Activated naive CD4-positive, alpha-beta T cell treated with anti-CD3 and anti-CD28 coated beads, Interleukin-2, amount 50 U/mL, for 24 hours (primary cell): Measurements from ENCODE around the gene OSBP.
"Not testable (repeated sequence)": the region's sequence is repeated elsewhere in the genome, so short reads cannot be mapped to it uniquely, and the experiment has no call there.

Experiments
- H3K27ac Mint-ChIP-seq: one replicate; pipeline ENCODE4 v1.8.0; 2021; ENCODE audit warnings: mild to moderate bottlenecking, mixed read lengths
- H3K27me3 Mint-ChIP-seq: one replicate; pipeline ENCODE4 v1.8.0; 2021; ENCODE audit warnings: mixed read lengths
- H3K36me3 Mint-ChIP-seq: one replicate; pipeline ENCODE4 v1.8.0; 2021; ENCODE audit warnings: mixed read lengths
- H3K4me1 Mint-ChIP-seq: one replicate; pipeline ENCODE4 v1.8.0; 2021; ENCODE audit warnings: mixed read lengths
- H3K4me3 Mint-ChIP-seq: one replicate; pipeline ENCODE4 v1.8.0; 2021; ENCODE audit warnings: mild to moderate bottlenecking, mixed read lengths
- H3K9me3 Mint-ChIP-seq: one replicate; pipeline ENCODE4 v1.8.0; 2021; ENCODE audit warnings: mixed read lengths

Gene OSBP, protein sequence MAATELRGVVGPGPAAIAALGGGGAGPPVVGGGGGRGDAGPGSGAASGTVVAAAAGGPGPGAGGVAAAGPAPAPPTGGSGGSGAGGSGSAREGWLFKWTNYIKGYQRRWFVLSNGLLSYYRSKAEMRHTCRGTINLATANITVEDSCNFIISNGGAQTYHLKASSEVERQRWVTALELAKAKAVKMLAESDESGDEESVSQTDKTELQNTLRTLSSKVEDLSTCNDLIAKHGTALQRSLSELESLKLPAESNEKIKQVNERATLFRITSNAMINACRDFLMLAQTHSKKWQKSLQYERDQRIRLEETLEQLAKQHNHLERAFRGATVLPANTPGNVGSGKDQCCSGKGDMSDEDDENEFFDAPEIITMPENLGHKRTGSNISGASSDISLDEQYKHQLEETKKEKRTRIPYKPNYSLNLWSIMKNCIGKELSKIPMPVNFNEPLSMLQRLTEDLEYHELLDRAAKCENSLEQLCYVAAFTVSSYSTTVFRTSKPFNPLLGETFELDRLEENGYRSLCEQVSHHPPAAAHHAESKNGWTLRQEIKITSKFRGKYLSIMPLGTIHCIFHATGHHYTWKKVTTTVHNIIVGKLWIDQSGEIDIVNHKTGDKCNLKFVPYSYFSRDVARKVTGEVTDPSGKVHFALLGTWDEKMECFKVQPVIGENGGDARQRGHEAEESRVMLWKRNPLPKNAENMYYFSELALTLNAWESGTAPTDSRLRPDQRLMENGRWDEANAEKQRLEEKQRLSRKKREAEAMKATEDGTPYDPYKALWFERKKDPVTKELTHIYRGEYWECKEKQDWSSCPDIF

DNA sequence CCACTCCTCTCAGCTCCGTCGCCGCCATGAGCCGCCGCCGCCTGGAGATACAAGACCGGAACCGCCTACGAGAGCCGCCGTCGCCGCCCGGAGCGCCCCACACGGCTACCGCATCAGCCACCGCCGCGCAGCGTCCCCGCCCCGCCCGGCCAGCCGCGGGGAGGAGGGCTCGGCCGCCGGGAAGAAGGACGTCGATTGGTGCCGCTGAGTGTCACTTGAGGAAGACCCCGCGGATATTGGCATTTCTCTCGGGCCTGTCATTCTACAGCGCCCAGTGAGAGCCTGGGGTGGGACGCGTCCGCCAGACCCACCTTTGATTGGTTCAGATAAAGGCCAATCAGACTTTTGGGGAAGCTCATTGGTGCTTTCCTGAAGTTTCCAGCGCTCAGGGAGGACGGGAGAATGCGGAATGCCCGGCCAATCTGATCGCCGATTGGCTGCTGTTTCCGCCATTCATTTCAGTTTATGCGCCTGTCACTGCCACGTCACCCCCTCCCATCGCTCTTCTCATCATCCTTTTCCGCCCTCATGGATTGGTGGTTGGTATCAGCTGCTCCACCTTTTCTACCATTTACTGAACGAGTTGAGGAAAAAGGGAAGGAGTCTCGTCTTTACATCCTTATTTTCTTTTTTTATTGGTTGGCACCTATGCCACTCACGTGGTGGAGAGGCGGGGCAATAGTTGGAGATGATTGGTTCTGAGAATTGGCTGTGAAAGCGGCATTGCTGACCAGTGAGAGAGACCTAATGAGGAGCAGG, at the start of gene OSBP:
TSS of gene OSBP (minus strand) at position 138 of the 759 bp plus-strand sequence. CDS start at position 28, 110 bp downstream.
- H3K36me3 Mint-ChIP-seq: peaks cover 8% of the 10 kb centered on the region
- peak within 1 kb of the TSS; percentile 100 for H3K4me3 Mint-ChIP-seq
- no peaks in the 10 kb centered on the region for H3K27me3 Mint-ChIP-seq
- peaks cover 45% of the 10 kb centered on the region for H3K4me1 Mint-ChIP-seq
- H3K27ac Mint-ChIP-seq: peak within 1 kb of the TSS; percentile 96
- H3K9me3 Mint-ChIP-seq: no peaks in the 10 kb centered on the region

DNA sequence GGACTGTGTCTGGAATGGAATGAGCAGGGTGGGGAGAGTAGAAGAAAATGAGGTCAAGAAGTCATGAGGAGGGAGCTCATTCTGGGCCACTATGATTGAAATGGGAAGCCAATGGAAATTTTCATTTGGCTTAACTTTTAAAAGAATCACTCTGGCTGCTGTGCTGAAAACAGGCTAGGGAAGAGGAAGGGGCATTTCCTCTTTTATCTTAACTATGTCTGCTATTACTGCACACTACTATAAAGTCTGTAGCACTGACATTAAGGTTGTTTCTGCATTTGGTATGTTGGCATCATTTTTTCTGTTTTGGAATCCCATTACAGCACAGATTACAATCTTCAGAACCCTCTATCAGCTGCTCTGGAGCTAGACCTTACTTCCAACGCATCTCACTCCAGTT, 45.0 kb upstream of the OSBP start:
- Mint-ChIP-seq H3K36me3 (peaks cover 17% of the 10 kb centered on the region), H3K9me3 (no peaks in the 10 kb centered on the region), H3K4me3 (no peak overlapping the region), H3K27me3 (no peaks in the 10 kb centered on the region), H3K4me1 (peaks cover 36% of the 10 kb centered on the region), H3K27ac (peak overlapping the region; percentile 2)

DNA sequence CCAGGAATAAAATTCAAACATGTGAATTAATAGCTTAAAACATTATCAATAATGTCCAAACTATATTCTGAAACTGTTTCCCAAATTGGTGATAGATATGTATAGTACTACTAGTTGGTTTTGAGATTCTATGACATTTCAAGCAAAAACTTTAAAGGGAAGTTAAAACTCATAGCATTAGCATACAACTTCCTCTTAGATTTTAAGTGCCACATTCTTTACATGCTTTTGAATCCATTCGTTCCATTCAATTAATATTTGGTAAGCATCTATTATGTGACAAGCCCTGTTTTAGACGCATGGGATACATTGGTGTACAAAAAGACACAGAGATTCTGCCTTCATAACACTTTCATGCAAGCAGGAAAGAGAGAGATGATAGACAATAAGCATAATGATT, 44.4 kb upstream of the OSBP start:
- Mint-ChIP-seq H3K4me1 (peaks cover 31% of the 10 kb centered on the region), H3K36me3 (peaks cover 19% of the 10 kb centered on the region), H3K9me3 (no peaks in the 10 kb centered on the region), H3K27ac (peak overlapping the region; percentile 2), H3K27me3 (no peaks in the 10 kb centered on the region), H3K4me3 (no peak overlapping the region)

DNA sequence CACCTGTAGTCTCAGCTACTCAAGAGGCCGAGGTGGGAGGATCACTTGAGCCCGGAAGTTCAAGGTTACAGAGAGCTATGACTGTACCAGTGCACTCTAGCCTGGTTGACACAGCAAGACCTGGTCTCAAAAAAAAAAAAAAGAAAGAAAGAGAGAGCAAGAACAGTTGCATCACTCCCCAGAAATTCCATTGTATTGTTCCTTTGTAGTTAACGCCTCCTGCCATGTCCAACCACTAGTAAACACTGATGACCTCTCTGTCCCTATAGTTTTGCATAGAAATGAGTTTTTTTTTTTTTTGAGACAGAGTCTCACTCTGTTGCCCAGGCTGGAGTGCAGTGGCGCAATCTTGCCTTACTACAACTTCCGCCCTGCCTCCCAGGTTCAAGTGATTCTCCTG, 42.5 kb upstream of the OSBP start:
- Mint-ChIP-seq H3K4me3 (no peak overlapping the region), H3K36me3 (peaks cover 24% of the 10 kb centered on the region), H3K9me3 (no peaks in the 10 kb centered on the region), H3K4me1 (peaks cover 18% of the 10 kb centered on the region), H3K27ac (no peak overlapping the region), H3K27me3 (no peaks in the 10 kb centered on the region)

- Mint-ChIP-seq H3K27me3 (no peaks in the 10 kb centered on the region), H3K4me1 (no peaks in the 10 kb centered on the region), H3K27ac (no peak overlapping the region), H3K9me3 (no peaks in the 10 kb centered on the region), H3K4me3 (no peak overlapping the region), H3K36me3 (peaks cover 28% of the 10 kb centered on the region)
Measured at GRCh38 chr11:59654893-59655292, 39.3 kb upstream of the OSBP start.

- Mint-ChIP-seq H3K4me3 (no peak overlapping the region), H3K9me3 (no peaks in the 10 kb centered on the region), H3K27me3 (no peaks in the 10 kb centered on the region), H3K4me1 (no peaks in the 10 kb centered on the region), H3K36me3 (peaks cover 42% of the 10 kb centered on the region), H3K27ac (no peak overlapping the region)
Measured at GRCh38 chr11:59647245-59647980, 31.8 kb upstream of the OSBP start.

DNA sequence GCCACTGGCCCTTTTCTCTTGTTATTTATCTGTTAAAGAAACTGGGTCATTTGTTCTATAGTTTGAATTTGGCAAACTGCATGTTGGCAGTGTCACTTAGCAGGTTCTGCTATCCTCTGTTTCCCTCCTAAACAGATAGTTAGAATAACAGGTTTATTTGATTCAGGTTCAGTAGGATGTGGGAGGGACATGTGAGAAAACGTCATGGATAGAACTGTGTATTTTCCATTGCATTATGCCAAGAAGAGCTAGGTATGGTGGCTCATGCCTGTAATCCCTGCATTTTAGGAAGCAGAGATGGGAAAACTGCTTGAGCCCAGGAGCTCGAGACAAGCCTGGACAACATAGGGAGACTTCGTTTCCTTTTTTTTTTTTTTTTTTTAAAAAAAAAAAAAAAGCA, 29.0 kb upstream of the OSBP start:
- no peak overlapping the region for H3K4me3 Mint-ChIP-seq
- H3K27me3 Mint-ChIP-seq: no peaks in the 10 kb centered on the region
- H3K4me1 Mint-ChIP-seq: no peaks in the 10 kb centered on the region
- H3K9me3 Mint-ChIP-seq: no peaks in the 10 kb centered on the region
- peak overlapping the region; percentile 65 for H3K27ac Mint-ChIP-seq
- H3K36me3 Mint-ChIP-seq: peaks cover 36% of the 10 kb centered on the region

GRCh38 chr11:59643390-59643789, 27.8 kb upstream of the OSBP start:
- Mint-ChIP-seq H3K4me1 (no peaks in the 10 kb centered on the region), H3K4me3 (no peak overlapping the region), H3K9me3 (no peaks in the 10 kb centered on the region), H3K27ac (no peak overlapping the region), H3K27me3 (no peaks in the 10 kb centered on the region), H3K36me3 (peaks cover 34% of the 10 kb centered on the region)

GRCh38 chr11:59641156-59641555, 25.6 kb upstream of the OSBP start:
- H3K36me3 Mint-ChIP-seq: peaks cover 32% of the 10 kb centered on the region
- H3K27ac Mint-ChIP-seq: no peak overlapping the region
- H3K4me3 Mint-ChIP-seq: no peak overlapping the region
- no peaks in the 10 kb centered on the region for H3K27me3 Mint-ChIP-seq
- no peaks in the 10 kb centered on the region for H3K4me1 Mint-ChIP-seq
- no peaks in the 10 kb centered on the region for H3K9me3 Mint-ChIP-seq

DNA sequence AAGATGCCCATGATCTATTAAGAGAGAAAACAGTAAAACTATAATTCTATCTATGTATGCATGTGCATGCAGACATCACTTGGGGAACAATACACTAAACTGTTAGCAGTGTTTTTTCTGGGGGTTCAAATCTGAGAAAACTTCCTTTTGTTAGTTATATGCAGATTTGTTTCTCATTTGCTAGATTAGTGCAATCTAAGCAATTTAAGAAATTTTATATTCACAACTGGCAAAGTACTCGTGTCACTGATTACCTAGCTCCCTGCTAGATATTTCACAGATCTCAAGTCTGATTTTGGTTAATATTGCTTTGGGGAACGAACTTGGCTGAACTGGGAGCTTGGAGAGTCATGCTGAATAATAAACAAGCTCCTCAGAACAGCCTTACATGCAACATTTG, 14.9 kb upstream of the OSBP start:
- Mint-ChIP-seq H3K4me3 (no peak overlapping the region), H3K9me3 (no peaks in the 10 kb centered on the region), H3K4me1 (no peaks in the 10 kb centered on the region), H3K36me3 (peaks cover 4% of the 10 kb centered on the region), H3K27me3 (no peaks in the 10 kb centered on the region), H3K27ac (no peak overlapping the region)

- Mint-ChIP-seq H3K27ac (no peak overlapping the region), H3K4me1 (no peaks in the 10 kb centered on the region), H3K4me3 (no peak overlapping the region), H3K36me3 (peaks cover 4% of the 10 kb centered on the region), H3K27me3 (no peaks in the 10 kb centered on the region), H3K9me3 (no peaks in the 10 kb centered on the region)
Measured at GRCh38 chr11:59629996-59630395, 14.4 kb upstream of the OSBP start.

DNA sequence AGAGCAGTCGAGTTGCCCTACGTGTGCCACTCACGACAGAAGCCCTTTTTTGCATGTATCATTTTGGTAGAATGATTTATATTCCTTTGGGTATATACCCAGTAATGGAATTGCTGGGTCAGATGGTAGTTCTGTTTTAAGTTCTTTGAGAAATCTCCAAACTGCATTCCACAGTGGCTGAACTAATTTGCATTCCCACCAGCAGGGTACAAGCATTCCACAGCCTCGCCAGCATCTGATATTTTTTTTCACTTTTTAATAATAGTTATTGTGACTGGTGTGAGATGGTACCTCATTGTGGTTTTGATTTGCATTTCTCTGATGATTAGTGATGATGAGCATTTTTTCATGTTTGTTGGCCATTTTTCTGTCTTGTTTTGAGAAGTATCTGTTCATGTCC, 11.4 kb upstream of the OSBP start:
- H3K27ac Mint-ChIP-seq, H3K9me3 Mint-ChIP-seq, H3K27me3 Mint-ChIP-seq, H3K36me3 Mint-ChIP-seq, H3K4me1 Mint-ChIP-seq, H3K4me3 Mint-ChIP-seq: not testable (repeated sequence)

DNA sequence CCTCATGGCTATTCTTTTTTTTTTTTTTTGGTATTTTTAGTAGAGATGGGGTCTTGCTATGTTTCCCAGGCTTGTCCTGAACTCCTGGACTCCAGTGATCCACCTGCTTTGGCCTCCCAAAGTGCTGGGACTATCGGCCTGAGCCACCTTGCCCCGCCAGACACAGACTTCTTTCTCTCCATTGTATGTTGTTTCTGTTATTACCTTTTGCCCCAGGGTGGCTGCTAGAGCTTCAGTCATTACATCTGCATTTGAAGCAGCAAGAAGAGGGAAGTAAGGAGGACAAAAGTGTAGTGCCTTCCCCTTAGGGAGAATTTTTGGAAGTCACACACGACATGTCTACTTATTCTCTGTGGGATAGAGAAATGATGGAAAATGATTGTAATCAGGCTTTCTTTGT, 10.1 kb upstream of the OSBP start:
- H3K27me3 Mint-ChIP-seq: no peaks in the 10 kb centered on the region
- no peak overlapping the region for H3K4me3 Mint-ChIP-seq
- no peaks in the 10 kb centered on the region for H3K4me1 Mint-ChIP-seq
- peaks cover 4% of the 10 kb centered on the region for H3K36me3 Mint-ChIP-seq
- H3K9me3 Mint-ChIP-seq: no peaks in the 10 kb centered on the region
- H3K27ac Mint-ChIP-seq: no peak overlapping the region

DNA sequence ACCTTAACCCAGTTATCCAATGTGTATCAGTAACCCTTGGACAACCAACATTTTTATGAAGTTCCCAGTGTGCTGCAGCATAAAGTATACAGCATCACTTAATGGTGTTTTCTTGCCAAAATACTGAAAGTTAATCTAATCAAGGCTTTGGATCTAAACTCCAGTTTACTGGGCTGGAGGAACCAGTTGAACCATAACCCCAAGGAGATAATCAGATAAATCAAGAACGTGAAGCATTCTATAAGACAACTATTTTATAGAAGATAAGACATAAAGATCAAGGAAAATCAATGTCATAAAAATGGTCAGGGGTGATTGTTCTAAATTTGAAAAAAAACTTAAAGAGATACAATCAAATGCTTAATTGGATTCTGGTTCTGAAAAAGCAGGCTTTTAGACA, 2.3 kb upstream of the OSBP start:
- Mint-ChIP-seq H3K27ac (peak overlapping the region; percentile 41), H3K4me1 (peaks cover 26% of the 10 kb centered on the region), H3K9me3 (no peaks in the 10 kb centered on the region), H3K27me3 (no peaks in the 10 kb centered on the region), H3K4me3 (no peak overlapping the region), H3K36me3 (peaks cover 4% of the 10 kb centered on the region)

- Mint-ChIP-seq H3K4me3 (peak overlapping the region; percentile 100), H3K9me3 (no peaks in the 10 kb centered on the region), H3K4me1 (peaks cover 40% of the 10 kb centered on the region), H3K27me3 (no peaks in the 10 kb centered on the region), H3K27ac (peak overlapping the region; percentile 95), H3K36me3 (peaks cover 8% of the 10 kb centered on the region)
Measured at GRCh38 chr11:59616396-59616982, 915 bp upstream of the OSBP start.
